Prostate gland (tissue), 2 donors: ENCODE data around the gene TAPT1.

Source experiments
- CTCF ChIP-seq, 4 experiments: fragments of 200-600 bp in 2 of 4; fragments of 450-650 bp in 2 of 4; sonication (generic) in 2 of 4; IDR thresholded peaks; 1 replicate in 3 of 4; 2 replicates in 1 of 4; pipeline ENCODE4 v1.5.1; 2016 to 2019; ENCODE audit warnings: antibody characterized with exemption in 4 of 4, mild to moderate bottlenecking in 2 of 4, moderate library complexity in 2 of 4
- POLR2A ChIP-seq: fragments of 450-650 bp; IDR thresholded peaks from one replicate; pipeline ENCODE4 v1.6.1; 2016; ENCODE audit warnings: antibody characterized with exemption, mild to moderate bottlenecking

- TF ChIP-seq CTCF (IDR thresholded peaks at IDR 0.05) (no peak), POLR2A (no peak)
Measured at GRCh38 chr4:16113741-16114140, 112.5 kb downstream of the TAPT1 start.
